ENCODE measurements around the gene DOLPP1. TPM values are rescaled to one million over a fixed set of nuclear protein-coding genes. Genes with fewer than 3 reads are reported as not detected.

DOLPP1 gene
- total and polyA plus RNA-seq, 2 of the 13 experiments (the other 11 are each of a cell fraction or from before 2014, with no cell fraction given), result 21.0 to 34.1 TPM

GRCh38 chr9:129108083-129108804 lies 27.3 kb downstream of the DOLPP1 start:
- ATAC-seq (no peak), DNase-seq (ENCODE audit: low spot score) (no peak), FAIRE-seq (no peak)
- no peak overlapping the region for H3K27ac ChIP-seq (ENCODE audit: extremely low read length, insufficient read depth, low read length)
- H3K27me3 ChIP-seq (ENCODE audit: control insufficient read depth in 1 of 2, insufficient read depth in 2 of 2, low read length in 2 of 2), result no peaks in the 10 kb centered on the region; a peak in 1 of 5 replicates
- in situ Hi-C loops (cut with HindIII; ENCODE audit: extremely low pct_ligation_motif_present, low pct_unique_long_range_greater_than_20kb), result no loop called here
- TF ChIP-seq ZBTB49 (CRISPR knock-in tag; IDR thresholded peaks at IDR 0.05; ENCODE audit: borderline replicate concordance) (no peak), SOX13 (IDR thresholded peaks at IDR 0.05) (no peak), SOX13 (CRISPR knock-in tag; conservative IDR thresholded peaks at IDR 0.05 in 1 of 2, IDR thresholded peaks at IDR 0.05 in 1 of 2) (no peak), AGO2 (optimal IDR thresholded peaks at IDR 0.05; ENCODE audit: low read depth, low read length) (peak; percentile 10), HNRNPL (IDR thresholded peaks at IDR 0.05; ENCODE audit: low read depth, low read length) (no peak)
- H3K36me3 ChIP-seq (replicated peaks in 1 of 2; ENCODE audit: control insufficient read depth in 1 of 2, insufficient read depth in 2 of 2, low read length in 2 of 2), result peaks cover 0 to 4% of the 10 kb centered on the region in 2 experiments; a peak in 1 of 5 replicates
- WGBS (ENCODE audit: low lambda C conversion rate), result 90% methylated on average over 8 of the region's 13 CpGs
- intact Hi-C loops (cut with micrococcal nuclease; ENCODE audit: unreplicated experiment), result no loop called here
- H2AFZ ChIP-seq (ENCODE audit: low read length), result no peak overlapping the region
- H4K20me1 ChIP-seq (ENCODE audit: insufficient read depth, low read length), result 0 out of 2 replicates have a peak, but pooled peaks cover 5% of the 10 kb centered on the region
- H3K4me3 ChIP-seq (replicated peaks in 1 of 3; ENCODE audit: insufficient read depth in 1 of 3, low read depth in 2 of 3, low read length in 3 of 3), result no peak overlapping the region
- peaks cover 17% of the 10 kb centered on the region for H3K79me2 ChIP-seq (ENCODE audit: insufficient read depth, low read length)
- peaks cover 32% of the 10 kb centered on the region for H3K4me1 ChIP-seq (ENCODE audit: insufficient read depth, low read length)
- no peak overlapping the region for H3K4me2 ChIP-seq (ENCODE audit: low read depth, low read length)
- CTCF ChIA-PET (ENCODE audit: low intra/inter-chr PET ratio, low total read pairs), result no interaction called here
- POLR2A ChIA-PET, result interaction anchor here (0.6 to 1.9 kb wide), 3 partner anchors 31 to 65 kb away, joined by 3 to 7 read pairs (median 5); no protein-coding TSS in a partner anchor
- H3K9ac ChIP-seq (ENCODE audit: insufficient read depth, low read depth, low read length), result no peak overlapping the region
- BruUV-seq (replicated peaks), result no TSS peak
- H3K9me3 ChIP-seq (ENCODE audit: low read length), result no peaks in the 10 kb centered on the region

Measured in HepG2 (cell line).